Upper lobe of left lung (tissue), 6 donors: ENCODE results near the gene CHSY1. TPM values are rescaled to one million over a fixed set of nuclear protein-coding genes. Genes with fewer than 3 reads are reported as not detected.
"Not testable (repeated sequence)": the region's sequence is repeated elsewhere in the genome, so short reads cannot be mapped to it uniquely, and the experiment has no call there.

ENCODE experiments used
- ATAC-seq, 2 donors: fragments of 200-7000 bp; cut with Tn5 transposase; one replicate each; pipeline ENCODE4 v1.9.1; 2022; ENCODE audit warnings: mild to moderate bottlenecking in 2 of 2, moderate library complexity in 2 of 2; ENCODE audit not compliant: low FRiP score in 2 of 2
- DNase-seq, 2 donors: peaks; one replicate each; pipeline ENCODE4 v3.0.0-alpha.2; 2019 to 2020
- H3K27ac ChIP-seq, 4 donors: fragments of 200-600 bp; sonication (generic); one replicate each; pipeline ENCODE4 v1.5.1; 2016 to 2019
- H3K27me3 ChIP-seq, 4 donors: fragments of 200-600 bp; sonication (generic); one replicate each; pipeline ENCODE4 v1.5.1; 2017 to 2019
- H3K36me3 ChIP-seq, 4 donors: fragments of 200-600 bp; sonication (generic); one replicate each; pipeline ENCODE4 v1.5.1; 2016 to 2019
- H3K4me1 ChIP-seq, 4 donors: fragments of 200-600 bp; sonication (generic); one replicate each; pipeline ENCODE4 v1.5.1; 2018 to 2019
- H3K4me3 ChIP-seq, 4 donors: fragments of 200-600 bp; sonication (generic); one replicate each; pipeline ENCODE4 v1.5.1; 2017 to 2019; ENCODE audit warnings: mild to moderate bottlenecking in 2 of 4, moderate library complexity in 1 of 4
- H3K9me3 ChIP-seq, 4 donors: fragments of 200-600 bp; sonication (generic); one replicate each; pipeline ENCODE4 v1.5.1; 2018 to 2019
- EP300 ChIP-seq, 4 donors: sonication (generic); formaldehyde crosslinking; IDR thresholded peaks; one replicate each; pipeline ENCODE4 v1.5.1; 2017; ENCODE audit warnings: antibody characterized with exemption in 4 of 4, control low read depth in 2 of 4
- POLR2A ChIP-seq, 4 donors: fragments of 450-650 bp; IDR thresholded peaks; one replicate each; pipeline ENCODE4 v1.5.1; 2016 to 2017; ENCODE audit warnings: antibody characterized with exemption in 4 of 4, mild to moderate bottlenecking in 2 of 4
- POLR2AphosphoS5 ChIP-seq, 2 donors: sonication (generic); formaldehyde crosslinking; IDR thresholded peaks; one replicate each; pipeline ENCODE4 v1.5.1; 2017; ENCODE audit warnings: antibody characterized with exemption in 2 of 2
- WGBS, 2 donors: methylation state at CpG; one replicate each; pipeline ENCODE4 v1.1.5; 2017 to 2018; 5-methylcytosine and 5-hydroxymethylcytosine counted together
- total RNA-seq, 6 donors: library from RNA; depleted of rRNA in 4 of 6; stranded (reverse); fragments of >200 nt in 4 of 6; gene quantifications; one replicate each; pipeline versions ENCODE4 v1.1.0 to v1.2.1, GENCODE V29; 2016 to 2021
- TF ChIP-seq, protein P1 (sequence below), 6 experiments: fragments of 450-650 bp in 4 of 6; fragments of 200-600 bp in 2 of 6; sonication (generic) in 2 of 6; IDR thresholded peaks; one replicate each; pipeline ENCODE4 v1.5.1; 2016 to 2019; ENCODE audit warnings: antibody characterized with exemption in 6 of 6
- donor health status: DM: no; HTN: no; CAD: no; lungs with moderate emphysema.
- donor health status: DM: no; HTN: yes; CAD: no; lungs with severe emphysema.

The CHSY1 gene
- total RNA-seq, 6 donors from 2014 or later = 12.4 to 38.3 (median 23.7) TPM

DNA sequence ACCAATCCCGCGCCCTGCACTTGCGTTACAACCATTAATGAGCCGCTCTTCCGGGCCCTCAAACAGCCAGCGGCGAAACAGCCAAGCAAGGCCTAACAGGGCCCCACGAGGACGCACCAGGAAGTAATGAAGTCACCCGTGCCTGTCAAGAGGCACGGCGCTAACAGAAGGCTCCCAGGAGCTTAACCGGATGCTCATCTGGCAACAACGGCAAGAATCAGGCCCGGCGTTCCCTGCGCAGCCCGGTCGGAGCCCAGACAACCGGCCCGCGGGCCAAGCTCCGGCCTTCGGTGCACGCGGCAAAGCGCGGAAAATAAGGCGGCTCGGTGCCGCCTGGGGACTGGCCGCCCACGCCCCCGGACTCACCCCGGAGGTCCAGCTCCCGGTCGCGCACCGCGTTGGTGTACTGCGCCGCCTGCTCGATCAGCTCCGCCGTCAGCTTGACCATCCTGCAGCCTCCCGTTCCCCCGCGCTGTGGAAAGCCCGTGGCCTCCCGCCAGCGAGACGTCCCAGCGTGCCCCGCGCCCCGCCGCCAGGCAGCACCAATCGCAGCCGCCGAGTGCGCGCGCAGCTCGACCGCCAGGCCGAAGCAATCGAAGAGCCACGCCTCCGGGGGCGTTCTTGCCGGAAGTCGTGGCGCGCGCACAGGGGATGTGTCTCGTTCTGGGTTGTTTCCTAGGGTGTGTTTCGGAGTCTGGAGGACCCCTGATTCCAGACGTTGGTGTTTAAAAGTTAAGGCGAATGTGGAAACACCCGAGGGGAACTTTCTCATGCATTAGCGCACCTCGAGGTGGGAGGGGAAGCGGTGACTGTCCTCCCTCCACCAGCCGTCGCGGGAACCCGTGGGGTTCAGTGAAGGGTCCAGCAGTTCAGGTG, 43.1 kb upstream of the CHSY1 start, which contains the start of gene SNRPA1:
Gene SNRPA1 (minus strand): TSS at position 518 of the 876 bp plus-strand sequence. CDS start 70 bp downstream, at position 448.
- DNase-seq (peak; percentile 99 to 100), ATAC-seq (peak; percentile 97 to 98)
- Histone ChIP-seq H3K36me3 (peaks cover 0 to 15% (median 2%) of the 10 kb centered on the region in 4 donors), H3K27ac (peak within 1 kb of the TSS; percentile 94 to 97 (median 96)), H3K4me1 (peaks cover 24 to 31% (median 27%) of the 10 kb centered on the region in 4 donors), H3K4me3 (peak within 1 kb of the TSS; percentile 79 to 100 (median 88)), H3K9me3 (no peaks in the 10 kb centered on the region), H3K27me3 (no peaks in the 10 kb centered on the region)
- WGBS, 2 donors = 0 to 2% methylated on average over 15 to 38 of the region's 87 CpGs
- TF ChIP-seq POLR2A (IDR thresholded peaks at IDR 0.05) (peak; percentile 11 to 94 (median 81)), EP300 (IDR thresholded peaks at IDR 0.05) (peak in 1 of 4 donors; percentile 63), POLR2AphosphoS5 (IDR thresholded peaks at IDR 0.05) (peak; percentile 97 to 98)
- TF ChIP-seq, protein P1, sequence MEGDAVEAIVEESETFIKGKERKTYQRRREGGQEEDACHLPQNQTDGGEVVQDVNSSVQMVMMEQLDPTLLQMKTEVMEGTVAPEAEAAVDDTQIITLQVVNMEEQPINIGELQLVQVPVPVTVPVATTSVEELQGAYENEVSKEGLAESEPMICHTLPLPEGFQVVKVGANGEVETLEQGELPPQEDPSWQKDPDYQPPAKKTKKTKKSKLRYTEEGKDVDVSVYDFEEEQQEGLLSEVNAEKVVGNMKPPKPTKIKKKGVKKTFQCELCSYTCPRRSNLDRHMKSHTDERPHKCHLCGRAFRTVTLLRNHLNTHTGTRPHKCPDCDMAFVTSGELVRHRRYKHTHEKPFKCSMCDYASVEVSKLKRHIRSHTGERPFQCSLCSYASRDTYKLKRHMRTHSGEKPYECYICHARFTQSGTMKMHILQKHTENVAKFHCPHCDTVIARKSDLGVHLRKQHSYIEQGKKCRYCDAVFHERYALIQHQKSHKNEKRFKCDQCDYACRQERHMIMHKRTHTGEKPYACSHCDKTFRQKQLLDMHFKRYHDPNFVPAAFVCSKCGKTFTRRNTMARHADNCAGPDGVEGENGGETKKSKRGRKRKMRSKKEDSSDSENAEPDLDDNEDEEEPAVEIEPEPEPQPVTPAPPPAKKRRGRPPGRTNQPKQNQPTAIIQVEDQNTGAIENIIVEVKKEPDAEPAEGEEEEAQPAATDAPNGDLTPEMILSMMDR (IDR thresholded peaks at IDR 0.05) = peak in 3 of 6 experiments; percentile 11 to 50 (median 11)

DNA sequence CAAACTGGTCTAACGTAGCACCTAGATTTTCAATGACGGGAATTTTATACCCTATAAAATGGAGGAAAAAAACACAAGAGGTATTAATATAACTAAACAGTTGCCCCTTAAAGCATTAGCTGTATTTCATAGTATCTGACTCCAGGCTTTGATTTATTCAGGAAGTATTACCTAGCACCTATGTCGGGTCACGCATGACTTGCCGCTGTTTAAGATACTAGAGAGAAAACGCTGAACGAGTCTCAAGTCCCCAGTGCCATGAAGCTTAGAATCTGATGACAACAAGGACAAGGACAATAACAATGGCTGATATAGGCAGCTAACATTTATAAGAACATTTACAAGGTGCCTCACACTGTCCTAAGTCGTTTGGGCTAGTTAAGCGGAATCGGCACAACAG, 41.3 kb upstream of the CHSY1 start:
- Histone ChIP-seq H3K27me3 (no peaks in the 10 kb centered on the region), H3K9me3 (no peaks in the 10 kb centered on the region), H3K4me1 (peaks cover 24 to 31% (median 27%) of the 10 kb centered on the region in 4 donors), H3K4me3 (peak overlapping the region in 2 of 4 donors; percentile 80 to 100), H3K27ac (peak overlapping the region in 2 of 4 donors; percentile 97), H3K36me3 (peaks cover 0 to 28% (median 6%) of the 10 kb centered on the region in 4 donors)
- DNase-seq (no peak), ATAC-seq (no peak)
- 63 to 70% methylated on average over 10 of the region's 10 CpGs for WGBS, 2 donors
- TF ChIP-seq EP300 (IDR thresholded peaks at IDR 0.05) (no peak), POLR2AphosphoS5 (IDR thresholded peaks at IDR 0.05) (no peak), POLR2A (IDR thresholded peaks at IDR 0.05) (no peak)
- TF ChIP-seq, protein P1 (IDR thresholded peaks at IDR 0.05) = no peak

DNA sequence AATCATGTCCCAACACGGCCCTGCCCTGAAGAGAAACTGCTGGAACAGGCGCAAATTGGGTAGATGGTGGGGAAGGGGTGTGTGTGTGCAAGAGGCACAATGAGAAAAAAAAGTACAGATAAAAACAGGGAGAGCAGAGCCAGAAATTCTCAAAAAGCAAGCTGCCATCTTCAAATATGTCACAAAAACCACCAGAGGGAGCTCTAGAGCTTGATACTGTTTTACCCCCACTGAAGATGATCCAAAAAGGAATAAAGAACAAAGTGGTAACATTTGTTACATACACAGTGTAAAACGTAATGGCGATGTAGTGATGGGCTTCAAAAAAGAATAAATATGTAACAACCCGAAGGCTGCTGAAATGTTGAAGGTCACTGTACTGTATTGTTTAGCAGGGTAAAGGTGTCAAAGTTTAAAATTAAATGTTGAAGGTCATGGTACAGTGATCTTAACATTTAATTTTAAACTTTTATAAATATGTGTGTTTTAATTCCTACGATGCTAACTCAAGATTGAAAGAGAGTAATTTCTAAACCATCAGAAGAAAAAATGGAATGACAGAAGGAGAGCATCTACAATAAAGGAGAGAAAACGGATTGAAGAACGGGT, 37.2 kb upstream of the CHSY1 start:
- DNase-seq (no peak), ATAC-seq (peak in 1 of 2 donors; percentile 54)
- WGBS, 2 donors = 79 to 80% methylated on average over 8 of the region's 8 CpGs
- Histone ChIP-seq H3K27ac (no peak overlapping the region), H3K9me3 (no peaks in the 10 kb centered on the region), H3K27me3 (no peaks in the 10 kb centered on the region), H3K4me3 (no peak overlapping the region), H3K36me3 (peaks cover 24 to 70% (median 41%) of the 10 kb centered on the region in 4 donors), H3K4me1 (peaks cover 14 to 25% (median 19%) of the 10 kb centered on the region in 4 donors)
- no peak for TF ChIP-seq POLR2AphosphoS5 (IDR thresholded peaks at IDR 0.05)
- TF ChIP-seq, protein P1 (IDR thresholded peaks at IDR 0.05) = peak in 5 of 6 experiments; percentile 30 to 60 (median 49)

- peaks cover 25 to 86% (median 57%) of the 10 kb centered on the region in 4 donors for H3K36me3 ChIP-seq
- 95% methylated on average over 6 of the region's 6 CpGs for WGBS, 2 donors
- not testable (repeated sequence) for H3K27me3 ChIP-seq, H3K9me3 ChIP-seq, H3K4me1 ChIP-seq, DNase-seq, ATAC-seq, H3K27ac ChIP-seq, H3K4me3 ChIP-seq
Observed at GRCh38 chr15:101287342-101287741, 35.5 kb upstream of the CHSY1 start.

- Histone ChIP-seq H3K36me3 (peaks cover 25 to 88% (median 62%) of the 10 kb centered on the region in 4 donors), H3K27me3 (no peaks in the 10 kb centered on the region), H3K27ac (no peak overlapping the region), H3K4me3 (no peak overlapping the region), H3K4me1 (peaks cover 0 to 2% (median under 1%) of the 10 kb centered on the region in 4 donors), H3K9me3 (no peaks in the 10 kb centered on the region)
- no peak for DNase-seq
- WGBS, 2 donors = 82 to 87% methylated on average over 9 of the region's 9 CpGs
- ATAC-seq = no peak
- TF ChIP-seq POLR2AphosphoS5 (IDR thresholded peaks at IDR 0.05) (no peak), EP300 (IDR thresholded peaks at IDR 0.05) (no peak), POLR2A (IDR thresholded peaks at IDR 0.05) (no peak)
- TF ChIP-seq, protein P1 (IDR thresholded peaks at IDR 0.05) = no peak
Observed at GRCh38 chr15:101286471-101287114, 34.7 kb upstream of the CHSY1 start.
